Psoas muscle (tissue), 8 donors: ENCODE data around the gene RABGAP1L. TPM values are rescaled to one million over a fixed set of nuclear protein-coding genes. Genes with fewer than 3 reads are reported as not detected.

Source experiments
- ATAC-seq, 4 donors: fragments of 200-7000 bp; cut with Tn5 transposase; one replicate each; pipeline ENCODE4 v1.9.1; 2020; ENCODE audit warnings: moderate library complexity in 3 of 4, mild to moderate bottlenecking in 2 of 4
- DNase-seq, 2 donors: peaks; one replicate each; pipeline ENCODE4 v3.0.0-alpha.2; 2020
- H3K27ac ChIP-seq: fragments of 200-600 bp; one replicate; pipeline ENCODE4 v1.8.0; 2022
- H3K27me3 ChIP-seq, 3 donors: fragments of 200-600 bp in 1 of 3; one replicate each; pipeline versions ENCODE4 v1.6.1 to v1.8.0; 2013 to 2022; ENCODE audit warnings: low read length in 2 of 3, mild to moderate bottlenecking in 2 of 3, moderate library complexity in 1 of 3; ENCODE audit not compliant: insufficient read depth in 3 of 3
- H3K36me3 ChIP-seq, 2 donors: fragments of 200-600 bp in 1 of 2; one replicate each; pipeline versions ENCODE4 v1.6.1 to v1.8.0; 2013 to 2022; ENCODE audit warnings: low read depth in 1 of 2, mild to moderate bottlenecking in 1 of 2, moderate library complexity in 1 of 2; ENCODE audit not compliant: insufficient read depth in 1 of 2
- H3K4me1 ChIP-seq: fragments of 200-600 bp; one replicate; pipeline ENCODE4 v1.8.0; 2022
- H3K4me3 ChIP-seq: fragments of 200-600 bp; one replicate; pipeline ENCODE4 v1.8.0; 2022; ENCODE audit warnings: mild to moderate bottlenecking
- H3K9me3 ChIP-seq: fragments of 200-600 bp; one replicate; pipeline ENCODE4 v1.8.0; 2022
- WGBS, 3 donors: extraction: QIAGEN DNeasy Blood & Tissue Kit; methylation state at CpG; one replicate each; pipeline versions ENCODE4 v1.1.6 to v1.1.7; 2013; 5-methylcytosine and 5-hydroxymethylcytosine counted together
- intact Hi-C, 2 donors: fragments of 100-400 bp; cut with DNase I; formaldehyde crosslinking; loops; one replicate each; pipeline versions ENCODE4 v1.11.0 to v1.14.2; 2022
- polyA plus RNA-seq, 3 donors: library from polyadenylated mRNA; stranded (reverse); fragments of 200-250 nt; gene quantifications; one replicate each; pipeline ENCODE4 v1.2.3, GENCODE V29; 2013
- total RNA-seq, 4 donors: library from RNA; stranded (reverse); fragmentation: NEBNext Ultra II Directional in 2 of 4; extraction: Animal tissue kit (Norgen Biotek cat#: 25700) in 2 of 4; gene quantifications; one replicate each; pipeline versions ENCODE4 v1.2.1 to v1.2.4, GENCODE V29; 2021 to 2023
- TF ChIP-seq, protein P1 (sequence below): fragments of 200-600 bp; IDR thresholded peaks from one replicate; pipeline ENCODE4 v1.8.0; 2022; ENCODE audit warnings: antibody characterized with exemption
- donor health status: healthy with polysubstance abuse.
- donor health status: DM: no; HTN: no; CAD: no; lungs with moderate emphysema.
- donor health status: Bipolar disorder and iron deficiency.
- donor health status: healthy.
- donor health status: DM: yes; HTN: yes; CAD: no.
- donor health status: DM: no; HTN: no; CAD: no.
- donor health status: DM: no; HTN: no; CAD: no.
- donor health status: DM: yes; HTN: yes; CAD: no.

The RABGAP1L gene
- total and polyA plus RNA-seq, 7 donors: 2.9 to 14.4 (median 8.7) TPM

DNA sequence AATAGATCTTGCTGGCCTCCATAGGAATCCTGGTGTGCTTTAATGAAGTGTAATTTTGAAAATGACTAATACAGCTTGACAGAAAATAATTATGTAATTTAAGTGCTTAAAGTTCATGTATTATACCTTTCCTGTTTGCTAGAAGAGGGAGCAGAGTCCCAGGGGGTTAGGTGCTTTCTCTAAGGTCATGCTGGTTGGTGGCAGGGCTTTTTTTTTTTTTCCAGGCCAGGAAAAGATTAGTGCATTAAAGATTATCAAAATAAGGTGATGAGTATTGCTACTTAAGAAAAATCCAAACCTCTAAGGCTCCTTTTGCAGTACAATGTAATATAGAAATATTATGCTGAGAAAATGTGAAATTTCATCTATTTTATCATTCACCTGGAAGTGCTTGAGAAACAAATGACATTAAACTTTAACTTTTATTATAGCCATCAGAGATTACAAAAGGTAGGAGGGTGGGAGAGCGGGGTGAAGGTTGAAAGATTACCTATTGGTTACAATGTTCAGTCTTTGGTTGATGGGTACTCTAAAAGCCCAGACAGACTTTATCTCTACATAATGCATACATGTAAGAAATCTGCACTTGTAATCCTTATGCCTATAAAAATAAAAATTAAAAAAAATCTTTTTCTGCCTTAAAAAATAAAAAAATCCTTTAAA is 110.8 kb downstream of the RABGAP1L start:
- intact Hi-C loops: loop anchor here in 1 of 2 donors (10.0 kb wide), 1 partner anchor 715 kb away; no protein-coding TSS in a partner anchor
- ATAC-seq (no peak), DNase-seq (no peak)
- H3K4me3 ChIP-seq: no peak overlapping the region
- no peaks in the 10 kb centered on the region for H3K9me3 ChIP-seq
- WGBS, 3 donors: 94 to 100% (median 95%) methylated on average over 1 of the region's 1 CpG
- no peak overlapping the region for H3K27ac ChIP-seq
- H3K4me1 ChIP-seq: no peaks in the 10 kb centered on the region
- TF ChIP-seq, protein P1, sequence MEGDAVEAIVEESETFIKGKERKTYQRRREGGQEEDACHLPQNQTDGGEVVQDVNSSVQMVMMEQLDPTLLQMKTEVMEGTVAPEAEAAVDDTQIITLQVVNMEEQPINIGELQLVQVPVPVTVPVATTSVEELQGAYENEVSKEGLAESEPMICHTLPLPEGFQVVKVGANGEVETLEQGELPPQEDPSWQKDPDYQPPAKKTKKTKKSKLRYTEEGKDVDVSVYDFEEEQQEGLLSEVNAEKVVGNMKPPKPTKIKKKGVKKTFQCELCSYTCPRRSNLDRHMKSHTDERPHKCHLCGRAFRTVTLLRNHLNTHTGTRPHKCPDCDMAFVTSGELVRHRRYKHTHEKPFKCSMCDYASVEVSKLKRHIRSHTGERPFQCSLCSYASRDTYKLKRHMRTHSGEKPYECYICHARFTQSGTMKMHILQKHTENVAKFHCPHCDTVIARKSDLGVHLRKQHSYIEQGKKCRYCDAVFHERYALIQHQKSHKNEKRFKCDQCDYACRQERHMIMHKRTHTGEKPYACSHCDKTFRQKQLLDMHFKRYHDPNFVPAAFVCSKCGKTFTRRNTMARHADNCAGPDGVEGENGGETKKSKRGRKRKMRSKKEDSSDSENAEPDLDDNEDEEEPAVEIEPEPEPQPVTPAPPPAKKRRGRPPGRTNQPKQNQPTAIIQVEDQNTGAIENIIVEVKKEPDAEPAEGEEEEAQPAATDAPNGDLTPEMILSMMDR: no peak
- no peaks in the 10 kb centered on the region for H3K36me3 ChIP-seq
- H3K27me3 ChIP-seq: no peaks in the 10 kb centered on the region

DNA sequence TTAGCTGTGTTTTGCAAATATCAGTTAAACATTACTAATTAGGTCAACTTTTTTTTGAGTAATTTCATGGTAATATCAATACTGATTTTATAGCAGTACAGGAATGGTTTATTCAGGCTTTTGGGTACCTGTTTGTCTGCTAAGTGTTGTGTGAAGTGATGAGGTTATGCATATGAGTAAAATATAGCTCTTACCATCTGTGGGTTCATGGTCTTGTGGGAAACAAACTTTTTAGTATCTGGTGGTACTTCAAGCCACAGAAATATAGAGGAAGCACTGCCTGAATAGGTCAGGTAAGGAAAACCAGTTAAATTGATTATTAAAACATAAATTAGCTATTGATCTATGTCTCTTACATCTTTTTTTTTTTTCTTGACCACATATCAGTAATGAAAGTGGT is 113.9 kb downstream of the RABGAP1L start:
- H3K36me3 ChIP-seq: peaks cover 0 to 5% of the 10 kb centered on the region in 2 donors
- H3K9me3 ChIP-seq: no peaks in the 10 kb centered on the region
- TF ChIP-seq, protein P1: no peak
- no peak for ATAC-seq
- DNase-seq: no peak
- intact Hi-C loops: no loop called here
- H3K27ac ChIP-seq: no peak overlapping the region
- H3K4me3 ChIP-seq: no peak overlapping the region
- no peaks in the 10 kb centered on the region for H3K27me3 ChIP-seq
- no peaks in the 10 kb centered on the region for H3K4me1 ChIP-seq

DNA sequence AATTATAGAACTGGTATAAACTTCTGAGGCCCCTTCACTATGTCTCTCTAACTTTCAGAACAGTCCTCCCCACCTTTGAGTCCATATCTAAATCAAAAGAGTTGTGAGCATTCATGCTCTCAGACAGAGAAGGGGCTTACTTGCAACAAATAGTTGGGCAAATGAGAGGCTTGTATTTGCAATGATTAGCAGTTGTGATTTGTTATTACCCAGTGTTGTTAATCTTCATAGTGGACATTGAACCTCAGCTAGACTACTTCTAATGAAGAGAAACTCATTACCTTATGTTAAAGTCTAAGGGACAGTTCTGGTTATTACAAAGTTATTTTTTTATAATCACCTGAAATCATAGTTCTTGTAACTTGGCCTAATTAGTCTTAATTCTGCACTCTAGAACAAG is 114.5 kb downstream of the RABGAP1L start:
- intact Hi-C loops: no loop called here

DNA sequence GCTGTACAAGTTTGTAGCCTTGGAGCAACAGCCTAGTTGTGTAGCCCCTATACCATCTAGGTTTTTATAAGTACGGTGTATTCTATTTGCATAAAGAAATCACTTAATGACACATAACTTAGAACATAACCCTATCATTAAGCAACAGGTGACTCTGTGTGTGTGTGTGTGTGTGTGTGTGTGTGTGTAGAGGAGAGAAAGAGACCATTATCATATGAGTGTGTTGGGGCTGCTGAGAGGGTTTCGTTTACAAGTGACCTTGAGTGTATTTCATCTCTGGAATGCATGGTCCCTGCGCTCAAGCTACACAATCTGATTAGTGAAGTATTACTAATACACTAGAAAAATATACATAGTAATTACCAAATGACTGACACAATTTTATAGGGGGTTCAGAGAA is 115.1 kb downstream of the RABGAP1L start:
- H3K27me3 ChIP-seq: no peaks in the 10 kb centered on the region
- intact Hi-C loops: no loop called here
- TF ChIP-seq, protein P1: no peak
- no peaks in the 10 kb centered on the region for H3K4me1 ChIP-seq
- H3K9me3 ChIP-seq: no peaks in the 10 kb centered on the region
- DNase-seq: no peak
- ATAC-seq: no peak
- H3K27ac ChIP-seq: no peak overlapping the region
- peaks cover 0 to 5% of the 10 kb centered on the region in 2 donors for H3K36me3 ChIP-seq
- no peak overlapping the region for H3K4me3 ChIP-seq
- WGBS, 3 donors: 85 to 88% (median 88%) methylated on average over 3 of the region's 3 CpGs

More for the DNA sequence above, 114.5 kb downstream of the RABGAP1L start:
- ATAC-seq (no peak), DNase-seq (no peak)
- Histone ChIP-seq H3K36me3 (peaks cover 0 to 5% of the 10 kb centered on the region in 2 donors), H3K9me3 (no peaks in the 10 kb centered on the region), H3K27ac (no peak overlapping the region), H3K27me3 (no peaks in the 10 kb centered on the region), H3K4me1 (no peaks in the 10 kb centered on the region), H3K4me3 (no peak overlapping the region)
- TF ChIP-seq, protein P1: no peak

DNA sequence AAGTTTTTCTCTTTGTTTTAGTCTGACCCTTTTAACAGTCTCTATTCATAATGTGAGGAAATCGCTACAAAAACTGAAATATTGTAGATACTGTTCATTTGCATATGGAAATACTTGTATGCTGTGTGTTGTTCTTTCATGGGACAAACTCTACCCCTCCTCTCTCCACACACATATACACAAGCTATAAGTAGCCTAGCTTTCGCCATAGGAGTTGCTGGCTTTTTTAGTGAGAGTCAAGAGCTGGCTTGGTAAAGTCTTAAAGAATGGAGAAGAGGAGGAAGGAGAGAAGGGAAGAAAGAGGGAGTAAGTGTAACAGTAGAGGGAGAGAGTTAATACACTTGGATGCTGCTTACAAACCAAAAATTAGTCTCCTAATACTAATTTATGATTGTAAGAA is 115.6 kb downstream of the RABGAP1L start:
- Histone ChIP-seq H3K27me3 (no peaks in the 10 kb centered on the region), H3K4me3 (no peak overlapping the region), H3K27ac (no peak overlapping the region), H3K36me3 (peaks cover 0 to 5% of the 10 kb centered on the region in 2 donors), H3K9me3 (no peaks in the 10 kb centered on the region), H3K4me1 (no peaks in the 10 kb centered on the region)
- TF ChIP-seq, protein P1: no peak
- intact Hi-C loops: no loop called here
- no peak for ATAC-seq
- no peak for DNase-seq
- WGBS, 3 donors: 94 to 98% (median 97%) methylated on average over 2 of the region's 2 CpGs
